HEK293 (cell line): ENCODE measurements around the gene TBCEL.

Source experiments
- REST ChIP-seq: fragments of 450-650 bp; formaldehyde crosslinking; IDR thresholded peaks from 2 replicates; pipeline ENCODE4 v1.5.1; 2016; ENCODE audit warnings: missing biosample characterization, missing genetic modification characterization
- ZNF138 ChIP-seq: fragments of 450-650 bp; formaldehyde crosslinking; IDR thresholded peaks from 2 replicates; pipeline ENCODE4 v1.5.1; 2016; ENCODE audit warnings: missing biosample characterization, missing genetic modification characterization, borderline replicate concordance

GRCh38 chr11:121099364-121099763 lies 75.5 kb downstream of the TBCEL start:
- TF ChIP-seq ZNF138 (tag by site-specific recombination) (no peak), REST (tag by site-specific recombination) (no peak)
